Mesendoderm (in vitro differentiated cells): Measurements from ENCODE around the gene KMT5C.

ENCODE experiments used
- DNase-seq: peaks from one replicate; pipeline ENCODE4 v3.0.0; 2013
- H2AK5ac ChIP-seq: 2 replicates; pipeline ENCODE4 v1.6.1; 2013; ENCODE audit warnings: low read length, inconsistent platforms
- H2BK120ac ChIP-seq: 2 replicates; pipeline ENCODE4 v1.6.1; 2013; ENCODE audit warnings: low read depth, mild to moderate bottlenecking, low read length, moderate library complexity, mixed read lengths
- H2BK15ac ChIP-seq: replicated peaks from 2 replicates; pipeline ENCODE4 v1.6.1; 2013; ENCODE audit warnings: low read depth, mild to moderate bottlenecking, moderate library complexity
- H2BK5ac ChIP-seq: 2 replicates; pipeline ENCODE4 v1.6.1; 2013; ENCODE audit warnings: low read length, inconsistent platforms
- H3K18ac ChIP-seq: 2 replicates; pipeline ENCODE4 v1.6.1; 2013; ENCODE audit warnings: mild to moderate bottlenecking, low read length, mixed read lengths
- H3K23ac ChIP-seq: one replicate; pipeline ENCODE4 v1.6.1; 2013; ENCODE audit warnings: low read length
- H3K27ac ChIP-seq: 2 replicates; pipeline ENCODE4 v1.5.1; 2013; ENCODE audit warnings: low read depth, mild to moderate bottlenecking, inconsistent platforms, low read length, moderate library complexity
- H3K27me3 ChIP-seq: 2 replicates; pipeline ENCODE4 v1.6.1; 2013; ENCODE audit warnings: low read length, control low read depth, mild to moderate bottlenecking, inconsistent platforms; ENCODE audit not compliant: insufficient read depth, poor library complexity
- H3K36me3 ChIP-seq: 2 replicates; pipeline ENCODE4 v1.6.1; 2013; ENCODE audit warnings: low read length, inconsistent platforms; ENCODE audit not compliant: control insufficient read depth, insufficient read depth
- H3K4ac ChIP-seq: one replicate; pipeline ENCODE4 v1.6.1; 2013; ENCODE audit warnings: low read depth, mild to moderate bottlenecking, low read length, moderate library complexity
- H3K4me1 ChIP-seq: 2 replicates; pipeline ENCODE4 v1.6.1; 2013; ENCODE audit warnings: low read depth, low read length, inconsistent platforms; ENCODE audit not compliant: control insufficient read depth
- H3K4me2 ChIP-seq: 2 replicates; pipeline ENCODE4 v1.6.1; 2013; ENCODE audit warnings: low read length
- H3K4me3 ChIP-seq: 2 replicates; pipeline ENCODE4 v1.5.1; 2013; ENCODE audit warnings: mild to moderate bottlenecking, low read length
- H3K56ac ChIP-seq: one replicate; pipeline ENCODE4 v1.6.1; 2013; ENCODE audit warnings: low read length
- H3K79me1 ChIP-seq: 2 replicates; pipeline ENCODE4 v1.6.1; 2013; ENCODE audit warnings: low read length, inconsistent platforms
- H3K79me2 ChIP-seq: 2 replicates; pipeline ENCODE4 v1.6.1; 2013; ENCODE audit warnings: mild to moderate bottlenecking, low read length; ENCODE audit not compliant: control insufficient read depth, insufficient read depth
- H3K9ac ChIP-seq: 2 replicates; pipeline ENCODE4 v1.6.1; 2013; ENCODE audit warnings: low read length, inconsistent platforms
- H4K5ac ChIP-seq: one replicate; pipeline ENCODE4 v1.6.1; 2013; ENCODE audit warnings: low read length
- H4K8ac ChIP-seq: one replicate; pipeline ENCODE4 v1.6.1; 2013; ENCODE audit warnings: low read depth, mild to moderate bottlenecking, control low read depth, low read length, moderate library complexity
- WGBS: extraction: QIAGEN DNeasy Blood & Tissue Kit; methylation state at CpG from one replicate; pipeline ENCODE4 v1.1.7; 2013; ENCODE audit warnings: low lambda C conversion rate, missing lambda C conversion rate; ENCODE audit not compliant: insufficient coverage; ENCODE audit errors: extremely low coverage; 5-methylcytosine and 5-hydroxymethylcytosine counted together

The KMT5C gene

GRCh38 chr19:55320844-55321419, 18.7 kb upstream of the KMT5C start:
- Histone ChIP-seq H3K36me3 (no peaks in the 10 kb centered on the region), H2BK15ac (no peak overlapping the region), H4K5ac (no peak overlapping the region), H2AK5ac (no peak overlapping the region), H3K4me2 (no peak overlapping the region), H3K18ac (no peak overlapping the region), H3K4me1 (no peaks in the 10 kb centered on the region), H3K79me2 (no peaks in the 10 kb centered on the region), H3K4ac (no peak overlapping the region), H3K27ac (no peak overlapping the region), H2BK120ac (no peak overlapping the region), H3K79me1 (no peaks in the 10 kb centered on the region), H3K56ac (no peak overlapping the region), H3K23ac (no peak overlapping the region), H3K27me3 (no peaks in the 10 kb centered on the region), H2BK5ac (no peak overlapping the region), H3K9ac (no peak overlapping the region), H3K4me3 (no peak overlapping the region), H4K8ac (no peak overlapping the region)
- no CpG with 5 or more reads among the region's 8 CpGs for WGBS
- no peak for DNase-seq

DNA sequence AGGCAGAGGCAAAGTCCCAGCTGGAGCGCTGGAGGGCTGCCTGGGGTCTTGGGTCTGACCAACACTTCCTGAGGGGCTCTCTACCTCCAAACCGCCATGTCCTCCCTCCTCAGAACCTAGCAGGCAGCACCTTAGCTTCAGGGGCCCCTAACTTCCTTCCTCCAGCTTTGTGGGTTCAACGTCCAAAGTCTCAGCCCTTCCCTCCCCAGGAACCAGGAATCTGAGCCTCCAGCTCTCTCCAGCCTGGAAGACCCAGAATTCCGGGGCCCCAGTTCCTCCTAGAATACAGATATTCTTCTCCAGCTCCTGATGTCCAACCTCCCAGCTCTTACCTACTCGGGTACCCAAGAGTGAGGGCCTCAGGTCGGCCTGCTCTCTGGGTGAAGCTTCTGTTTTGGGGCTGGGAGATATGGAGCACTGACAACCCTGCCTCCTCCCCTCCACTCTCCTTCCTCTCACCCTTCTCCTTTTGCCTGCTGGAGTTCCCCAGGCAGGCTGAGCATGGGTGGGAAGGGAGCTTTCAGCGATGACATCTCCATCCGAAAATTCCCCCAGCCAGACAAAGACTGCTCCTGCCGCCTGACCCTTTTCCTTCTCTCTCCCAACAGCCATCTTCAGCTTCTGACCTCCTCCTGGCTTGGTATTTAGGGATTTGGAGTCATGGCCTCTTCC, 18.1 kb upstream of the KMT5C start:
- H3K9ac ChIP-seq = no peak overlapping the region
- no peaks in the 10 kb centered on the region for H3K79me2 ChIP-seq
- H3K4me1 ChIP-seq = no peaks in the 10 kb centered on the region
- H3K4ac ChIP-seq = no peak overlapping the region
- no peaks in the 10 kb centered on the region for H3K27me3 ChIP-seq
- no peak overlapping the region for H2BK15ac ChIP-seq
- H3K27ac ChIP-seq = no peak overlapping the region
- H3K79me1 ChIP-seq = no peaks in the 10 kb centered on the region
- H4K8ac ChIP-seq = no peak overlapping the region
- H3K4me2 ChIP-seq = no peak overlapping the region
- no peak overlapping the region for H3K23ac ChIP-seq
- no peak overlapping the region for H3K56ac ChIP-seq
- no peak overlapping the region for H4K5ac ChIP-seq
- no CpG with 5 or more reads among the region's 9 CpGs for WGBS
- no peak overlapping the region for H2AK5ac ChIP-seq
- DNase-seq = no peak
- H2BK5ac ChIP-seq = no peak overlapping the region
- H2BK120ac ChIP-seq = no peak overlapping the region
- no peaks in the 10 kb centered on the region for H3K36me3 ChIP-seq
- H3K4me3 ChIP-seq = no peak overlapping the region
- H3K18ac ChIP-seq = no peak overlapping the region

DNA sequence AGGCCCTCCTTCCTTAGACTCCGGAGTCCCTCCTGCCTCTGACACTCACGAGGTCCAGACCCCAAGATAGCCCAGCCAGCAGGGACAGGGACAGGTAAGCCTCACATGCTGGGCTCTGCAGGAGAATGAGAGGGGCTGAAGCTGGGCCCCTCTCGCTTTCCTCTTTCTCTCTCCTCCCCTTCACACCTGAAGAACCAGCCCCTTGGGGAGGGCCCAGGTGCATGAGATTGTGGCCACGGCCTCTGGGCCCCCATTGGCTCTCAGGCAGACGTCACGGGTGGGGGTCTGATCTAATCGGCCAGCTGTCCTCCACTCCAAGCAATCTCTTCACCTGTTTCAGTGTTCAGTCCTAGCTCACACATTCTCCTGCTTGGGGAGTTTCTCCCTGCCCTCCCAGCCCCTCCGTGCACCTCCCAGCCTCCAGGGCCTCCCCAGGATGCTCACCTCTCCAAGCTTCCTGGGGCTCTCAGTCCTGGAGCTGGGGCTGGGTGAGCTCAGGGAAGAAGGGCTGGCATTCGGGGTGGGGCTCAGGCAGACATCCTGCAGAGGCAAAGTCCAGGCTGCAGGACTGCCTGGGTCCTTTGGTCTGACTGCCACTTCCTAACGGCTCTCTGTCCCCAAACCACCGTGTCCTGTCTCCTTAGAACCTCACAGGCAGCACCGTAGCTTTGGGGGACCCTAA, 17.3 kb upstream of the KMT5C start:
- no CpG with 5 or more reads among the region's 12 CpGs for WGBS
- Histone ChIP-seq H4K5ac (no peak overlapping the region), H3K4ac (no peak overlapping the region), H3K9ac (no peak overlapping the region), H3K79me2 (no peaks in the 10 kb centered on the region), H3K56ac (no peak overlapping the region), H3K27ac (no peak overlapping the region), H3K4me3 (no peak overlapping the region), H3K4me2 (no peak overlapping the region), H2AK5ac (no peak overlapping the region), H3K79me1 (no peaks in the 10 kb centered on the region), H3K18ac (no peak overlapping the region), H2BK120ac (no peak overlapping the region), H3K4me1 (no peaks in the 10 kb centered on the region), H2BK15ac (no peak overlapping the region), H4K8ac (no peak overlapping the region), H3K23ac (no peak overlapping the region), H3K36me3 (no peaks in the 10 kb centered on the region), H3K27me3 (no peaks in the 10 kb centered on the region), H2BK5ac (no peak overlapping the region)
- no peak for DNase-seq

DNA sequence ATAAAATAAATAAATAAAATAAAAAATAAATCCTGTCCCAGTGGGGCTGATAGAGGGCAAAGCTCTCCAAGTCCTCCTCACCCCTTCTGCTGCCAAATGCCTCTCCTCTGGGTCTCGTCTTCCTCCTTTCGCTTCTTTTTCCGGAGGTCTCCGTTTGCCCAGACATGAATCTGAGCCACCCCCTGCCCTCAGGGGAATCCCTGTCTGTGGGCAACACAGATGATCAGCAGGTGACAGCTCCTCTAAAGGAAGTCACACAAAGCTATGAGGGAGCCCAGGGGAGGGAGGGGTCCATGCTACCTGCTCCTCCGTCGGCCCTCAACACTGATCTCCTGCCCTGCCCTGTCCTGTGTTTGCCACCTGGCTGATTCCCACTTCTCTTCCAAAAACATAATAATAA, 15.0 kb upstream of the KMT5C start:
- H3K23ac ChIP-seq = no peak overlapping the region
- no peak overlapping the region for H4K8ac ChIP-seq
- no peaks in the 10 kb centered on the region for H3K79me2 ChIP-seq
- H2AK5ac ChIP-seq = no peak overlapping the region
- no peak overlapping the region for H3K4me2 ChIP-seq
- H3K56ac ChIP-seq = no peak overlapping the region
- no peak overlapping the region for H3K27ac ChIP-seq
- H3K36me3 ChIP-seq = no peaks in the 10 kb centered on the region
- DNase-seq = no peak
- H3K79me1 ChIP-seq = no peaks in the 10 kb centered on the region
- H2BK5ac ChIP-seq = no peak overlapping the region
- H2BK15ac ChIP-seq = no peak overlapping the region
- no peak overlapping the region for H2BK120ac ChIP-seq
- H3K4ac ChIP-seq = no peak overlapping the region
- H4K5ac ChIP-seq = no peak overlapping the region
- no peak overlapping the region for H3K9ac ChIP-seq
- WGBS = no CpG with 5 or more reads among the region's 6 CpGs
- H3K4me3 ChIP-seq = no peak overlapping the region
- no peaks in the 10 kb centered on the region for H3K27me3 ChIP-seq
- no peak overlapping the region for H3K18ac ChIP-seq
- no peaks in the 10 kb centered on the region for H3K4me1 ChIP-seq

- Histone ChIP-seq H3K18ac (no peak within 1 kb of the TSS), H2AK5ac (no peak within 1 kb of the TSS), H3K27me3 (no peaks in the 10 kb centered on the region), H3K79me2 (no peaks in the 10 kb centered on the region), H2BK5ac (no peak within 1 kb of the TSS), H3K4ac (no peak within 1 kb of the TSS), H2BK15ac (no peak within 1 kb of the TSS), H4K5ac (no peak within 1 kb of the TSS), H3K27ac (no peak within 1 kb of the TSS), H4K8ac (no peak within 1 kb of the TSS), H3K36me3 (no peaks in the 10 kb centered on the region), H3K4me3 (no peak within 1 kb of the TSS), H3K56ac (no peak within 1 kb of the TSS), H3K4me1 (no peaks in the 10 kb centered on the region), H3K9ac (no peak within 1 kb of the TSS), H3K4me2 (no peak within 1 kb of the TSS), H3K79me1 (no peaks in the 10 kb centered on the region), H3K23ac (no peak within 1 kb of the TSS), H2BK120ac (no peak within 1 kb of the TSS)
- no peak for DNase-seq
- no CpG with 5 or more reads among the region's 14 CpGs for WGBS
Measured at GRCh38 chr19:55325172-55325571, 14.5 kb upstream of the KMT5C start, which contains the start of gene TMEM150B. TMEM150B (minus strand) TSS chr19:55325341; CDS start chr19:55321036, 4,305 bp downstream.
